ENCODE results near the gene DCANP1. TPM values are rescaled to one million over a fixed set of nuclear protein-coding genes. Genes with fewer than 3 reads are reported as not detected.
A peak's percentile ranks its signal among the peaks of the same experiment; 100 is the strongest.

DCANP1 gene
- total and polyA plus RNA-seq, 9 of the 15 experiments (the other 6 are each of a cell fraction or from before 2014, with no cell fraction given) = not detected

- no peak for TF ChIP-seq ZNF280B (CRISPR knock-in tag; IDR thresholded peaks at IDR 0.05)
- no peak for TF ChIP-seq ZNF57 (CRISPR knock-in tag; IDR thresholded peaks at IDR 0.05)
- peak; percentile 95 for TF ChIP-seq CTBP1 (IDR thresholded peaks at IDR 0.05; ENCODE audit: borderline replicate concordance)
- 0 out of 2 replicates have a peak, but pooled peaks have one; percentile 62 for TF ChIP-seq ZBTB7A (IDR thresholded peaks at IDR 0.05; ENCODE audit: borderline replicate concordance, control insufficient read depth, low read depth, low read length)
- peak; percentile 54; the same call in 1 of the 2 replicates for TF ChIP-seq ETV5 (CRISPR knock-in tag; IDR thresholded peaks at IDR 0.05; ENCODE audit: low read depth)
- TF ChIP-seq SAP30 (IDR thresholded peaks at IDR 0.05; ENCODE audit: borderline replicate concordance, insufficient read depth, low read depth, low read length, poor library complexity, severe bottlenecking) = peak; percentile 7
- TF ChIP-seq TBP (optimal IDR thresholded peaks at IDR 0.05; ENCODE audit: low read depth, low read length) = peak; percentile 84
- 0 out of 2 replicates have a peak, but pooled peaks have one; percentile 29 for TF ChIP-seq ELF1 (tag; IDR thresholded peaks at IDR 0.05)
- TF ChIP-seq TAF1 (IDR thresholded peaks at IDR 0.05; ENCODE audit: control insufficient read depth, extremely low read depth, insufficient read depth, low read length, severe bottlenecking) = peak; percentile 92
- peak; percentile 93 for TF ChIP-seq POLR2AphosphoS5 (IDR thresholded peaks at IDR 0.05; ENCODE audit: control insufficient read depth, insufficient read depth, low read depth, low read length)
- peak; percentile 79 for TF ChIP-seq ZBTB1 (CRISPR knock-in tag; IDR thresholded peaks at IDR 0.05; ENCODE audit: borderline replicate concordance, low read depth)
- TF ChIP-seq FOS (IDR thresholded peaks at IDR 0.05; ENCODE audit: extremely low read depth, insufficient read length) = no peak
- peak; percentile 89; the same call in 1 of the 2 replicates for TF ChIP-seq GATAD2B (IDR thresholded peaks at IDR 0.05; ENCODE audit: borderline replicate concordance)
- peak; percentile 40; the same call in 1 of the 2 replicates for TF ChIP-seq EP400 (IDR thresholded peaks at IDR 0.05)
- TF ChIP-seq E2F3 (CRISPR knock-in tag; IDR thresholded peaks at IDR 0.05) = peak; percentile 94
- no peak for TF ChIP-seq IRF2 (CRISPR knock-in tag; IDR thresholded peaks at IDR 0.05)
- TF ChIP-seq POLR2G (IDR thresholded peaks at IDR 0.05; ENCODE audit: low read depth, low read length) = peak; percentile 96
- peak; percentile 70 for TF ChIP-seq VEZF1 (CRISPR knock-in tag; IDR thresholded peaks at IDR 0.05)
- TF ChIP-seq PHF20 (IDR thresholded peaks at IDR 0.05; ENCODE audit: partially characterized antibody) = peak; percentile 81
These were observed 48.0 kb downstream of the DCANP1 start, which contains the start of gene MACROH2A1 (continued) for GRCh38 chr5:135398855-135399793.
